Left lung (tissue), 10 donors: Measurements from ENCODE around the gene CLIP1. TPM values are rescaled to one million over a fixed set of nuclear protein-coding genes. Genes with fewer than 3 reads are reported as not detected.

Experiments
- ATAC-seq: fragments of 200-7000 bp; cut with Tn5 transposase; one replicate; pipeline ENCODE4 v1.9.1; 2020; ENCODE audit warnings: moderate library complexity
- DNase-seq, 4 donors: peaks; one replicate each; pipeline ENCODE4 v3.0.0-alpha.2; 2013 to 2020
- H3K27ac ChIP-seq, 2 donors: fragments of 200-600 bp; sonication (generic) in 1 of 2; one replicate each; pipeline versions ENCODE4 v1.5.0 to v1.8.0; 2020 to 2021
- H3K27me3 ChIP-seq, 2 donors: fragments of 200-600 bp; sonication (generic) in 1 of 2; one replicate each; pipeline versions ENCODE4 v1.5.0 to v1.8.0; 2020 to 2021
- H3K36me3 ChIP-seq, 2 donors: fragments of 200-600 bp; sonication (generic) in 1 of 2; one replicate each; pipeline versions ENCODE4 v1.5.0 to v1.8.0; 2020 to 2021
- H3K4me1 ChIP-seq, 2 donors: fragments of 200-600 bp; one replicate each; pipeline ENCODE4 v1.8.0; 2021
- H3K4me3 ChIP-seq, 2 donors: fragments of 200-600 bp; sonication (generic) in 1 of 2; one replicate each; pipeline versions ENCODE4 v1.5.0 to v1.8.0; 2020 to 2021; ENCODE audit warnings: mild to moderate bottlenecking in 1 of 2
- H3K9me3 ChIP-seq, 2 donors: fragments of 200-600 bp; sonication (generic) in 1 of 2; one replicate each; pipeline versions ENCODE4 v1.5.0 to v1.8.0; 2020 to 2021
- CTCF ChIP-seq, 2 donors: fragments of 200-600 bp; sonication (generic) in 1 of 2; IDR thresholded peaks; one replicate each; pipeline versions ENCODE4 v1.5.0 to v1.8.0; 2021; ENCODE audit warnings: antibody characterized with exemption in 2 of 2
- intact Hi-C, 2 donors: fragments of 100-400 bp; cut with DNase I; formaldehyde crosslinking; loops; one replicate each; pipeline versions ENCODE4 v1.11.2 to v1.14.2; 2022
- polyA plus RNA-seq, 6 donors: library from polyadenylated mRNA; unstranded; fragments of 120-200 nt; gene quantifications; one replicate each; pipeline ENCODE4 v1.2.1, GENCODE V29; 2013; ENCODE audit not compliant: insufficient read length in 6 of 6
- total RNA-seq, 2 donors: library from RNA; stranded (reverse); fragmentation: NEBNext Ultra II Directional; extraction: Animal tissue kit (Norgen Biotek cat#: 25700); gene quantifications; one replicate each; pipeline ENCODE4 v1.2.1, GENCODE V29; 2021
- donor health status: DM: no; HTN: yes; CAD: no.
- donor health status: DM: no; HTN: no; CAD: no.

CLIP1 gene
- total and polyA plus RNA-seq, 8 donors = 31.2 to 104 (median 33.4) TPM

- H3K4me3 ChIP-seq = no peak overlapping the region
- no peak for TF ChIP-seq CTCF (IDR thresholded peaks at IDR 0.05)
- H3K27ac ChIP-seq = no peak overlapping the region
- intact Hi-C loops = no loop called here
- no peak for DNase-seq
- ATAC-seq = no peak
- no peaks in the 10 kb centered on the region for H3K9me3 ChIP-seq
- no peaks in the 10 kb centered on the region for H3K27me3 ChIP-seq
- no peaks in the 10 kb centered on the region for H3K4me1 ChIP-seq
- H3K36me3 ChIP-seq = peaks cover 0 to 90% of the 10 kb centered on the region in 2 donors
Measured at GRCh38 chr12:122349078-122349477, 73.4 kb downstream of the CLIP1 start.

GRCh38 chr12:122348505-122348904, 74.0 kb downstream of the CLIP1 start:
- Histone ChIP-seq H3K9me3 (no peaks in the 10 kb centered on the region), H3K27me3 (no peaks in the 10 kb centered on the region), H3K27ac (no peak overlapping the region), H3K4me3 (no peak overlapping the region), H3K4me1 (no peaks in the 10 kb centered on the region), H3K36me3 (peaks cover 0 to 89% of the 10 kb centered on the region in 2 donors)
- intact Hi-C loops = no loop called here
- TF ChIP-seq CTCF (IDR thresholded peaks at IDR 0.05) = no peak
- no peak for ATAC-seq
- no peak for DNase-seq

GRCh38 chr12:122346054-122346453, 76.4 kb downstream of the CLIP1 start:
- H3K27ac ChIP-seq = no peak overlapping the region
- H3K4me1 ChIP-seq = no peaks in the 10 kb centered on the region
- H3K36me3 ChIP-seq = peaks cover 0 to 88% of the 10 kb centered on the region in 2 donors
- ATAC-seq = no peak
- DNase-seq = no peak
- intact Hi-C loops = no loop called here
- no peaks in the 10 kb centered on the region for H3K27me3 ChIP-seq
- no peaks in the 10 kb centered on the region for H3K9me3 ChIP-seq
- H3K4me3 ChIP-seq = no peak overlapping the region
- no peak for TF ChIP-seq CTCF (IDR thresholded peaks at IDR 0.05)

GRCh38 chr12:122345042-122345441, 77.4 kb downstream of the CLIP1 start:
- intact Hi-C loops = no loop called here
- no peak for TF ChIP-seq CTCF (IDR thresholded peaks at IDR 0.05)

GRCh38 chr12:122336015-122336946, 86.2 kb downstream of the CLIP1 start:
- Histone ChIP-seq H3K27ac (no peak overlapping the region), H3K9me3 (no peaks in the 10 kb centered on the region), H3K4me1 (no peaks in the 10 kb centered on the region), H3K36me3 (peaks cover 0 to 95% of the 10 kb centered on the region in 2 donors), H3K4me3 (no peak overlapping the region), H3K27me3 (no peaks in the 10 kb centered on the region)
- ATAC-seq = peak; percentile 50
- peak; percentile 31 to 56 for TF ChIP-seq CTCF (IDR thresholded peaks at IDR 0.05)
- peak in 1 of 4 donors; percentile 8 for DNase-seq
- intact Hi-C loops = no loop called here

More at GRCh38 chr12:122345042-122345441, 77.4 kb downstream of the CLIP1 start:
- peaks cover 0 to 88% of the 10 kb centered on the region in 2 donors for H3K36me3 ChIP-seq
- DNase-seq = no peak
- no peak overlapping the region for H3K27ac ChIP-seq
- H3K4me3 ChIP-seq = no peak overlapping the region
- ATAC-seq = no peak
- H3K27me3 ChIP-seq = no peaks in the 10 kb centered on the region
- no peaks in the 10 kb centered on the region for H3K4me1 ChIP-seq
- no peaks in the 10 kb centered on the region for H3K9me3 ChIP-seq
